ENCODE measurements around the gene EPC2. TPM values are rescaled to one million over a fixed set of nuclear protein-coding genes. Genes with fewer than 3 reads are reported as not detected.

EPC2 gene
- total and polyA plus RNA-seq, 2 of the 8 experiments (the other 6 are each of a cell fraction or from before 2014, with no cell fraction given), result 16.1 to 25.7 TPM

DNA sequence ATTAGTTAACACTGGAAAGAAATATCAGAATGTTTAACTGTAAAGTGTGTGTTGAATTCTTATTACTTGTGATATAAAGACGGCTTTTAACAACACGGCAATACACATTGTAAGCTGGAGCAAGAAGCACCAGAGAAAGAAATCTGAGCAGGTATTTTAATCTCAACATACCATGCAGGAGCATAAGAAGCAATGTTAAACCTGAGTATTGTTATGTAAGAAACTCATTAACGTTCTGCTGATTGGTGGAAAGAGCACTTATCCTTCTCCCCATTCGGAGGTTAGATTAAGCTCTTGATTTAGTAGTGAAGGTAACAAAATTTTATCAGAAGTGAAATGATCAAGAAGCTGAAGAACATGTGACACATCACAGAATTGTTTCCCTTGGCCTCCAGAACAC lies 107.4 kb downstream of the EPC2 start:
- Histone ChIP-seq H2BK12ac (ENCODE audit: low read depth, low read length) (no peak overlapping the region), H4K8ac (ENCODE audit: extremely low read depth, insufficient read depth, low read length) (no peak overlapping the region), H4K91ac (replicated peaks; ENCODE audit: insufficient read length, low read length) (no peak overlapping the region), H3K23me2 (ENCODE audit: low read depth, low read length) (no peaks in the 10 kb centered on the region), H3K4ac (replicated peaks; ENCODE audit: insufficient read length, low read depth, low read length) (no peak overlapping the region), H3K36me3 (ENCODE audit: control insufficient read depth in 2 of 4, insufficient read depth in 4 of 4, low read length in 3 of 4) (peaks cover 0 to 2% (median 0%) of the 10 kb centered on the region in 4 experiments; a peak in 1 of 8 replicates), H2BK15ac (ENCODE audit: low read length) (no peak overlapping the region), H3K14ac (ENCODE audit: insufficient read length) (no peak overlapping the region), H3K79me1 (ENCODE audit: low read depth, low read length) (no peaks in the 10 kb centered on the region), H3K9me3 (ENCODE audit: insufficient read depth in 2 of 2, low read depth in 1 of 2, low read length in 1 of 2) (no peaks in the 10 kb centered on the region), H3K56ac (replicated peaks; ENCODE audit: insufficient read length, low read depth, low read length) (no peak overlapping the region), H4K5ac (ENCODE audit: insufficient read length, low read depth, low read length) (no peak overlapping the region), H3K4me3 (ENCODE audit: extremely low read depth in 1 of 4, insufficient read depth in 2 of 4, low read depth in 3 of 4, low read length in 4 of 4) (peak overlapping the region in 1 of 4 experiments; percentile 8; a peak in 1 of 8 replicates), H4K20me1 (replicated peaks in 1 of 2; ENCODE audit: control insufficient read depth in 1 of 2, insufficient read depth in 2 of 2, low read length in 2 of 2) (no peaks in the 10 kb centered on the region), H3K9ac (replicated peaks in 1 of 4; ENCODE audit: extremely low read depth in 1 of 4, low read depth in 3 of 4, low read length in 3 of 4) (no peak overlapping the region), H3K27me3 (replicated peaks in 1 of 4; ENCODE audit: control insufficient read depth in 3 of 4, extremely low read depth in 1 of 4, insufficient read depth in 3 of 4, low read length in 3 of 4) (no peaks in the 10 kb centered on the region), H3K23ac (ENCODE audit: insufficient read length) (no peak overlapping the region), H3K79me2 (ENCODE audit: control insufficient read depth in 1 of 2, insufficient read depth in 2 of 2, low read length in 2 of 2) (peaks cover 0 to 20% of the 10 kb centered on the region in 2 experiments; a peak in 1 of 4 replicates), H3K27ac (ENCODE audit: low read depth, low read length) (no peak overlapping the region), H3K4me2 (ENCODE audit: insufficient read depth in 1 of 2, low read depth in 2 of 2, low read length in 2 of 2) (peak overlapping the region in 1 of 2 experiments; percentile 44; a peak in 2 of 4 replicates), H2AK5ac (ENCODE audit: low read depth, low read length) (no peak overlapping the region), H2BK120ac (replicated peaks; ENCODE audit: low read depth, low read length) (no peak overlapping the region), H3K4me1 (replicated peaks in 1 of 4; ENCODE audit: control insufficient read depth in 3 of 4, insufficient read depth in 4 of 4, low read length in 3 of 4) (peaks cover 0 to 10% (median 5%) of the 10 kb centered on the region in 4 experiments; a peak in 3 of 7 replicates), H2BK5ac (ENCODE audit: low read depth, low read length) (no peak overlapping the region), H3K18ac (ENCODE audit: extremely low read depth, low read length) (no peak overlapping the region), H2AFZ (ENCODE audit: low read length) (no peak overlapping the region), H2BK20ac (ENCODE audit: low read length) (no peak overlapping the region)
- FAIRE-seq (peak; percentile 19), DNase-seq (ENCODE audit: low read depth in 1 of 2, low spot score in 2 of 2) (no peak)
- WGBS, 2 experiments (ENCODE audit: extremely low coverage in 1 of 2, insufficient coverage in 1 of 2, insufficient read length in 1 of 2, insufficient replicate concordance in 2 of 2, low coverage in 1 of 2, low lambda C conversion rate in 2 of 2, missing lambda C conversion rate in 1 of 2), result 63% methylated on average over 4 of the region's 4 CpGs; no CpG with 5 or more reads in 1 of the 2 experiments
- POLR2A ChIA-PET (ENCODE audit: partially characterized antibody), result interaction anchor here (0.6 to 1.5 kb wide), 4 partner anchors 12 to 731 kb away, joined by 3 to 9 read pairs (median 3); partner anchors contain the start of genes MBD5 and ORC4
- CTCF ChIA-PET (ENCODE audit: partially characterized antibody), result interaction anchor here (1.0 to 1.2 kb wide), 3 partner anchors 9 to 16 kb away, joined by 3 to 5 read pairs (median 4); no protein-coding TSS in a partner anchor
- TF ChIP-seq, protein P1, sequence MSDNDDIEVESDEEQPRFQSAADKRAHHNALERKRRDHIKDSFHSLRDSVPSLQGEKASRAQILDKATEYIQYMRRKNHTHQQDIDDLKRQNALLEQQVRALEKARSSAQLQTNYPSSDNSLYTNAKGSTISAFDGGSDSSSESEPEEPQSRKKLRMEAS (IDR thresholded peaks at IDR 0.05), result no peak
- no peak for TF ChIP-seq SIRT6 (IDR thresholded peaks at IDR 0.05; ENCODE audit: low read length)
- no peak for TF ChIP-seq MAFK (IDR thresholded peaks at IDR 0.05; ENCODE audit: low read depth, low read length)
- no peak for TF ChIP-seq SP4 (IDR thresholded peaks at IDR 0.05; ENCODE audit: low read length)
- peak; percentile 16; the same call in 1 of the 2 replicates for TF ChIP-seq TEAD4 (IDR thresholded peaks at IDR 0.05; ENCODE audit: low read depth, low read length)

All from H1 (cell line).